Fibroblast of gingiva (primary cell): ENCODE measurements around the gene CENPX.

Source experiments
- DNase-seq: peaks from one replicate; pipeline ENCODE4 v3.0.0-alpha.2; 2011; ENCODE audit warnings: low read depth

Gene CENPX

GRCh38 chr17:81978524-81979298 is 44.0 kb downstream of the CENPX start:
- DNase-seq, result no peak

- peak; percentile 90 for DNase-seq
Observed at GRCh38 chr17:81977211-81977808, 45.4 kb downstream of the CENPX start, which contains the start of gene ASPSCR1. ASPSCR1 (plus strand) TSS chr17:81977629; CDS start chr17:81977647, 18 bp downstream.

GRCh38 chr17:81976332-81977210 is 46.1 kb downstream of the CENPX start:
- DNase-seq, result no peak

GRCh38 chr17:81973432-81973831 is 49.2 kb downstream of the CENPX start:
- DNase-seq, result no peak

GRCh38 chr17:81968850-81969812 is 53.5 kb downstream of the CENPX start:
- DNase-seq, result no peak
